Colonic mucosa (tissue), 4 donors: ENCODE data around the gene DGCR8. TPM values are rescaled to one million over a fixed set of nuclear protein-coding genes. Genes with fewer than 3 reads are reported as not detected.
"Not testable (repeated sequence)": the region's sequence is repeated elsewhere in the genome, so short reads cannot be mapped to it uniquely, and the experiment has no call there.

Source experiments
- DNase-seq: peaks from one replicate; pipeline ENCODE4 v3.0.0-alpha.2; 2020
- H3K27ac ChIP-seq: fragments of 200-600 bp; one replicate; pipeline ENCODE4 v1.8.0; 2021
- H3K27me3 ChIP-seq: fragments of 200-600 bp; one replicate; pipeline ENCODE4 v1.8.0; 2021
- H3K36me3 ChIP-seq: fragments of 200-600 bp; one replicate; pipeline ENCODE4 v1.8.0; 2021
- H3K4me1 ChIP-seq: fragments of 200-600 bp; one replicate; pipeline ENCODE4 v1.8.0; 2021; ENCODE audit warnings: mild to moderate bottlenecking
- H3K4me3 ChIP-seq: fragments of 200-600 bp; one replicate; pipeline ENCODE4 v1.8.0; 2021
- H3K9ac ChIP-seq, 2 donors: one replicate each; pipeline ENCODE4 v1.7.0; 2013; ENCODE audit warnings: control low read depth in 2 of 2, low read depth in 2 of 2, low read length in 2 of 2
- H3K9me3 ChIP-seq: fragments of 200-600 bp; one replicate; pipeline ENCODE4 v1.8.0; 2021
- CTCF ChIP-seq: fragments of 200-600 bp; IDR thresholded peaks from one replicate; pipeline ENCODE4 v1.8.0; 2022; ENCODE audit warnings: antibody characterized with exemption, mild to moderate bottlenecking
- intact Hi-C: fragments of 100-400 bp; cut with DNase I; formaldehyde crosslinking; loops from one replicate; pipeline ENCODE4 v1.14.1; 2022
- total RNA-seq, 2 donors: library from RNA; stranded (reverse); fragmentation: NEBNext Ultra II Directional in 1 of 2; extraction: Animal tissue kit (Norgen Biotek cat#: 25700) in 1 of 2; gene quantifications; one replicate each; pipeline ENCODE4 v1.2.1, GENCODE V29; 2021
- donor health status: healthy.
- donor health status: DM: no; HTN: no; CAD: no.
- donor health status: DM: no; HTN: no; CAD: no.

The DGCR8 gene
- total RNA-seq, 2 donors from 2014 or later = 21.1 to 52.7 TPM

DNA sequence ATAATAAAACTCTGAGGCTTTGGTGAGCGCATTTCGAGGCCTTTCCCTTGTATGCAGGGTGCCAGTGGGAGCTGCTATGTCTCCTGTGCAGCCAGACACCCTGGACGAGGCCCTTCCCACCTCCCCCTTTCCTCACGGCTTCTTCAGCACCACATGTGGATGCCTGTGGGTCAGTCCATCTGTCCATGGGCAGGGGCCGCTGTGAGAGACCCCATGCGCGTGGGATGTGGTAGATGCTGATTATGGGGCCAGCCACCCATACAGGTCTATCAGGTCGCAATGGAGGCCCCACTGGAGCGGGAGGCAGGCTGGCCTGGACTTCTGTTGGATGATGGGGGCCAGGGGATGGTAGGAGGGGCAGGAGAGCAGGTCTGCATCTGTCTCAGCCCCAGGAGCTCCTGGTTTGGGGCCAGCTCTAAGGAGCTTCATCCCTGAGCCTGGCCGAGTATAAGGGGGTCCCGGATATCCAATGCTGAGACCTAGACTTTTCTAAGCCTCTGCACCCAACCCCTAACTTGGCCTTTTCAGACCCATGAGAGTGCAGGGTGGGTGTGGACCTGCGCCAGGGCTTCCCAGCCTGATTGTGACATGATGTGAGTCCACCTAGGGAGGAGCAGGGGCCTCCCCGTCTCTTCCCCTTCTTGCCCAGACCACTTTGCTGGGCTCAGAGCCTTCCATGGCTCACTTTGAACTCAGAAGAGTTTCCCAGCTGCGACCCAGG lies 14.0 kb upstream of the DGCR8 start:
- H3K9ac ChIP-seq = no peak overlapping the region
- no peaks in the 10 kb centered on the region for H3K27me3 ChIP-seq
- no peaks in the 10 kb centered on the region for H3K36me3 ChIP-seq
- H3K9me3 ChIP-seq = no peaks in the 10 kb centered on the region
- intact Hi-C loops = no loop called here
- H3K27ac ChIP-seq = no peak overlapping the region
- DNase-seq = no peak
- H3K4me3 ChIP-seq = no peak overlapping the region
- H3K4me1 ChIP-seq = no peaks in the 10 kb centered on the region
- no peak for TF ChIP-seq CTCF

- no peak overlapping the region for H3K27ac ChIP-seq
- H3K4me3 ChIP-seq = no peak overlapping the region
- no peaks in the 10 kb centered on the region for H3K27me3 ChIP-seq
- no peak for TF ChIP-seq CTCF
- H3K36me3 ChIP-seq = no peaks in the 10 kb centered on the region
- no peak for DNase-seq
- H3K9me3 ChIP-seq = no peaks in the 10 kb centered on the region
- no peaks in the 10 kb centered on the region for H3K4me1 ChIP-seq
- intact Hi-C loops = no loop called here
- H3K9ac ChIP-seq = no peak overlapping the region
These were observed 13.2 kb upstream of the DGCR8 start for GRCh38 chr22:20066617-20067383.

- H3K4me1 ChIP-seq, H3K27ac ChIP-seq, H3K9ac ChIP-seq, DNase-seq, H3K36me3 ChIP-seq, H3K4me3 ChIP-seq, H3K27me3 ChIP-seq, intact Hi-C loops, H3K9me3 ChIP-seq: not testable (repeated sequence)
These were observed 12.7 kb upstream of the DGCR8 start for GRCh38 chr22:20067384-20067682.

GRCh38 chr22:20068640-20069039 lies 11.4 kb upstream of the DGCR8 start:
- intact Hi-C loops = no loop called here
- Histone ChIP-seq H3K4me3 (no peak overlapping the region), H3K4me1 (no peaks in the 10 kb centered on the region), H3K36me3 (no peaks in the 10 kb centered on the region), H3K27me3 (no peaks in the 10 kb centered on the region), H3K27ac (no peak overlapping the region), H3K9ac (no peak overlapping the region), H3K9me3 (no peaks in the 10 kb centered on the region)
- no peak for DNase-seq
- TF ChIP-seq CTCF = no peak

- Histone ChIP-seq H3K4me3 (no peak overlapping the region), H3K27ac (no peak overlapping the region), H3K27me3 (no peaks in the 10 kb centered on the region), H3K36me3 (no peaks in the 10 kb centered on the region), H3K4me1 (no peaks in the 10 kb centered on the region), H3K9ac (no peak overlapping the region), H3K9me3 (no peaks in the 10 kb centered on the region)
- no peak for TF ChIP-seq CTCF
- no peak for DNase-seq
- intact Hi-C loops = no loop called here
These were observed 10.6 kb upstream of the DGCR8 start for GRCh38 chr22:20069331-20070042.
